T-helper 1 cell treated with Interleukin-12 subunit alpha and Interleukin-12 subunit beta and Interleukin-4 antibody, amounts not matched to agents 30 ng/mL and 1 ng/mL, for 36 hours (primary cell): ENCODE results near the gene HYCC2. TPM values are rescaled to one million over a fixed set of nuclear protein-coding genes. Genes with fewer than 3 reads are reported as not detected.

ENCODE experiments used
- intact Hi-C: fragments of 100-400 bp; cut with micrococcal nuclease; formaldehyde crosslinking; loops from one replicate; pipeline ENCODE4 v1.15.1; 2024
- total RNA-seq: library from RNA; stranded (reverse); gene quantifications from 2 replicates; pipeline ENCODE4 v1.2.3, GENCODE V29; 2022

The HYCC2 gene
- total RNA-seq, result 37.8 and 39.8 TPM in 2 replicates

GRCh38 chr2:201071479-201072200, at the start of gene HYCC2, which contains the start of gene NDUFB3:
Gene HYCC2, minus strand, starts transcription at chr2:201071671. Its CDS starts 47,662 bp downstream, at chr2:201024009.
Gene NDUFB3, plus strand, starts transcription at chr2:201072001. Its CDS starts 6,882 bp downstream, at chr2:201078883.
- intact Hi-C loops, result loop anchor here (1.0 to 10.0 kb wide), 16 partner anchors 45 to 1841 kb away; partner anchors contain the start of genes BZW1, CARF, CFLAR and CLK1

GRCh38 chr2:201118961-201119854, 47.7 kb upstream of the HYCC2 start:
- intact Hi-C loops, result loop anchor here (1.0 to 5.0 kb wide), 7 partner anchors 10 to 1258 kb away; partner anchors contain the start of genes BMPR2 and SPATS2L

GRCh38 chr2:201118121-201118960, 46.9 kb upstream of the HYCC2 start:
- intact Hi-C loops, result loop anchor here (1.0 to 5.0 kb wide), 5 partner anchors 40 to 1258 kb away; partner anchors contain the start of genes BMPR2 and SPATS2L

GRCh38 chr2:201117735-201118094, 46.2 kb upstream of the HYCC2 start:
- intact Hi-C loops, result loop anchor here (1.0 to 5.0 kb wide), 12 partner anchors 41 to 1259 kb away; partner anchors contain the start of genes ALS2, BMPR2, CLK1 and ORC2

GRCh38 chr2:201116959-201117734, 45.7 kb upstream of the HYCC2 start:
- intact Hi-C loops, result loop anchor here (1.0 to 5.0 kb wide), 12 partner anchors 46 to 810 kb away; partner anchors contain the start of genes ALS2, BZW1, CLK1 and HYCC2

- intact Hi-C loops, result loop anchor here (1.0 to 5.0 kb wide), 8 partner anchors 45 to 809 kb away; partner anchors contain the start of genes ALS2, BZW1, HYCC2 and KCTD18
Measured at GRCh38 chr2:201116115-201116958, 44.9 kb upstream of the HYCC2 start, which contains the start of gene CFLAR. Gene CFLAR, plus strand, starts transcription at chr2:201116164. Its CDS starts 13,702 bp downstream, at chr2:201129866.

GRCh38 chr2:201114846-201115245, 43.4 kb upstream of the HYCC2 start:
- intact Hi-C loops, result loop anchor here (5.0 kb wide), 1 partner anchor 808 kb away; the partner anchor contains the start of gene SPATS2L

GRCh38 chr2:201114350-201114749, 42.9 kb upstream of the HYCC2 start:
- intact Hi-C loops, result no loop called here

- intact Hi-C loops, result no loop called here
Measured at GRCh38 chr2:201111096-201111495, 39.6 kb upstream of the HYCC2 start.

GRCh38 chr2:201110615-201111014, 39.1 kb upstream of the HYCC2 start:
- intact Hi-C loops, result no loop called here

GRCh38 chr2:201109186-201109585, 37.7 kb upstream of the HYCC2 start:
- intact Hi-C loops, result no loop called here

GRCh38 chr2:201108341-201108740, 36.9 kb upstream of the HYCC2 start:
- intact Hi-C loops, result no loop called here

- intact Hi-C loops, result no loop called here
Measured at GRCh38 chr2:201107624-201108023, 36.2 kb upstream of the HYCC2 start.

GRCh38 chr2:201105759-201106158, 34.3 kb upstream of the HYCC2 start:
- intact Hi-C loops, result no loop called here

- intact Hi-C loops, result no loop called here
Measured at GRCh38 chr2:201100497-201100896, 29.0 kb upstream of the HYCC2 start.

GRCh38 chr2:201093573-201093972, 22.1 kb upstream of the HYCC2 start:
- intact Hi-C loops, result no loop called here

GRCh38 chr2:201090574-201090973, 19.1 kb upstream of the HYCC2 start:
- intact Hi-C loops, result no loop called here

- intact Hi-C loops, result no loop called here
Measured at GRCh38 chr2:201084863-201085262, 13.4 kb upstream of the HYCC2 start.

GRCh38 chr2:201074996-201075395, 3.5 kb upstream of the HYCC2 start:
- intact Hi-C loops, result loop anchor here (5.0 to 10.0 kb wide), 2 partner anchors 960 to 1837 kb away; partner anchors contain the start of genes CARF, FZD7 and WDR12
